ENCODE data around the gene CREB3L2. TPM values are rescaled to one million over a fixed set of nuclear protein-coding genes. Genes with fewer than 3 reads are reported as not detected.

The CREB3L2 gene
- total RNA-seq, 3 donors from 2014 or later = 15.8 to 54.3 (median 40.6) TPM

- no peaks in the 10 kb centered on the region for H3K9me3 ChIP-seq
- ATAC-seq = no peak
- intact Hi-C loops (cut with DNase I, micrococcal nuclease) = no loop called here
- H3K4me3 ChIP-seq = no peak overlapping the region
- H3K4me1 ChIP-seq (ENCODE audit: low read depth) = peaks cover 35% of the 10 kb centered on the region
- DNase-seq = no peak
- no peak for TF ChIP-seq CTCF (IDR thresholded peaks at IDR 0.05)
- no peaks in the 10 kb centered on the region for H3K36me3 ChIP-seq (ENCODE audit: low read depth)
Measured at GRCh38 chr7:137936509-137937201, 65.2 kb downstream of the CREB3L2 start.

- Histone ChIP-seq H3K4me3 (no peak overlapping the region), H3K9me3 (no peaks in the 10 kb centered on the region), H3K36me3 (ENCODE audit: low read depth) (no peaks in the 10 kb centered on the region), H3K4me1 (ENCODE audit: low read depth) (peaks cover 35% of the 10 kb centered on the region)
- intact Hi-C loops (cut with DNase I, micrococcal nuclease) = no loop called here
- ATAC-seq (peak; percentile 85), DNase-seq (peak in 1 of 3 donors; percentile 60)
- no peak for TF ChIP-seq CTCF (IDR thresholded peaks at IDR 0.05)
Measured at GRCh38 chr7:137935884-137936508, 65.9 kb downstream of the CREB3L2 start.

- Histone ChIP-seq H3K9me3 (no peaks in the 10 kb centered on the region), H3K36me3 (ENCODE audit: low read depth) (no peaks in the 10 kb centered on the region), H3K4me3 (no peak overlapping the region), H3K4me1 (ENCODE audit: low read depth) (peaks cover 35% of the 10 kb centered on the region)
- no peak for TF ChIP-seq CTCF (IDR thresholded peaks at IDR 0.05)
- ATAC-seq (peak; percentile 59), DNase-seq (no peak)
- intact Hi-C loops (cut with DNase I, micrococcal nuclease) = no loop called here
Measured at GRCh38 chr7:137934941-137935883, 66.7 kb downstream of the CREB3L2 start.

- intact Hi-C loops (cut with DNase I, micrococcal nuclease) = no loop called here
- Histone ChIP-seq H3K4me1 (ENCODE audit: low read depth) (peaks cover 35% of the 10 kb centered on the region), H3K4me3 (no peak overlapping the region), H3K36me3 (ENCODE audit: low read depth) (no peaks in the 10 kb centered on the region), H3K9me3 (no peaks in the 10 kb centered on the region)
- no peak for DNase-seq
- no peak for ATAC-seq
- TF ChIP-seq CTCF (IDR thresholded peaks at IDR 0.05) = no peak
Measured at GRCh38 chr7:137934176-137934826, 67.6 kb downstream of the CREB3L2 start.

GRCh38 chr7:137933270-137934017 is 68.4 kb downstream of the CREB3L2 start:
- ATAC-seq (no peak), DNase-seq (no peak)
- intact Hi-C loops (cut with DNase I, micrococcal nuclease) = no loop called here
- no peaks in the 10 kb centered on the region for H3K36me3 ChIP-seq (ENCODE audit: low read depth)
- no peaks in the 10 kb centered on the region for H3K9me3 ChIP-seq
- no peak for TF ChIP-seq CTCF (IDR thresholded peaks at IDR 0.05)
- no peak overlapping the region for H3K4me3 ChIP-seq
- H3K4me1 ChIP-seq (ENCODE audit: low read depth) = peaks cover 35% of the 10 kb centered on the region
